ENCODE measurements around the gene FAM3C. TPM values are rescaled to one million over a fixed set of nuclear protein-coding genes. Genes with fewer than 3 reads are reported as not detected.
"Not testable (repeated sequence)": the region's sequence is repeated elsewhere in the genome, so short reads cannot be mapped to it uniquely, and the experiment has no call there.

Gene FAM3C
- total and polyA plus RNA-seq, 2 of the 4 experiments (the other 2 are of a cell fraction), result 11.5 to 45.8 TPM

DNA sequence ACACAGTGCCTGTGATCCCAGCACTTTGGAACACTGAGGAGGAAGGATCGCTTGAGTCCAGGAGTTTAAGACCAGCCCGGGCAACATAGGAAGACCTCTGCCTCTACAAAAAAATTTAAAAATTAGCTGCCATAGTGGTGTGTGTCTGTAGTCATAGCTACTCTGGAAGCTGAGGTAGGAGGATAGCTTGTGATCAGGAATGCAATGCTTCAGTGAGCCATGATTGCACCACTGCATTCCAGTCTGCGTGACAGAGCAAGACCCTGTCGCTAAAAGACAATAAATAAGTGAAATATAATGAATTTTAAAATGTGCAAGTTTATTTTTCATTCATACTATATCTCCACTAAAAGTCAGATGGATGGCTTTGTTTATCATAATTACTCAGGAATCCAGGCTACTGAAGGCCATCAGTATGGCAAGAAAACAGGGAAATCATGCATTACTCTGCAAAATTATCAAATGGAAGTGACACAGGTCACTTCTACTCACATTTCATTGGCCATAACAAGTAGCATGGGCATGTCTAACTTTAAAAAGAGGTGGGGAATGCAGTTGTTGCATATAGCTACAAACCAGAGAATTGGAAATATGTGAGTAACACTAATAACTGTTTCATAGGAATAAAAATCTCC, 32.9 kb upstream of the FAM3C start:
- Histone ChIP-seq H3K27ac (ENCODE audit: insufficient read depth, low read length) (no peak overlapping the region), H3K9me1 (ENCODE audit: insufficient read depth, low read length) (no peaks in the 10 kb centered on the region), H2AK5ac (ENCODE audit: low read depth, low read length) (no peak overlapping the region), H3K9ac (ENCODE audit: low read depth, low read length) (no peak overlapping the region), H3K18ac (ENCODE audit: low read depth, low read length) (no peak overlapping the region), H3K36me3 (ENCODE audit: control insufficient read depth, insufficient read depth, low read length) (no peaks in the 10 kb centered on the region), H4K91ac (ENCODE audit: insufficient read depth, low read depth, low read length) (no peak overlapping the region), H2AFZ (replicated peaks; ENCODE audit: low read length, poor library complexity) (no peak overlapping the region), H3K56ac (ENCODE audit: extremely low read depth, insufficient read depth, low read length) (no peak overlapping the region), H3K9me3 (ENCODE audit: control insufficient read depth, insufficient read depth, low read length) (no peaks in the 10 kb centered on the region), H4K5ac (ENCODE audit: low read depth, low read length) (no peak overlapping the region), H2BK5ac (ENCODE audit: low read depth, low read length, poor library complexity, severe bottlenecking) (no peak overlapping the region), H3K4me3 (ENCODE audit: insufficient read depth, low read depth, low read length) (no peak overlapping the region), H2BK120ac (ENCODE audit: low read depth, low read length) (no peak overlapping the region), H3K27me3 (ENCODE audit: control insufficient read depth, insufficient read depth, low read length) (peaks cover 2% of the 10 kb centered on the region), H3K4ac (ENCODE audit: low read depth, low read length) (no peak overlapping the region), H3K14ac (replicated peaks; ENCODE audit: low read depth, low read length) (no peak overlapping the region), H2BK15ac (ENCODE audit: low read depth, low read length) (no peak overlapping the region), H4K8ac (ENCODE audit: low read depth in 2 of 2, low read length in 2 of 2) (no peak overlapping the region), H3K4me2 (ENCODE audit: low read depth, low read length) (no peak overlapping the region), H3K23ac (ENCODE audit: low read depth, low read length) (no peak overlapping the region), H3K79me1 (ENCODE audit: low read depth in 1 of 2, low read length in 2 of 2) (no peaks in the 10 kb centered on the region), H4K20me1 (ENCODE audit: insufficient read depth, low read length) (no peaks in the 10 kb centered on the region), H2AK9ac (replicated peaks; ENCODE audit: low read depth, low read length, poor library complexity) (no peak overlapping the region), H2BK20ac (ENCODE audit: low read depth, low read length) (no peak overlapping the region), H3K4me1 (ENCODE audit: control insufficient read depth, insufficient read depth, low read length) (peaks cover 2% of the 10 kb centered on the region; the same call in 1 of the 2 replicates)
- POLR2A ChIA-PET (ENCODE audit: unreplicated experiment), result no interaction called here
- in situ Hi-C loops (cut with MboI; ENCODE audit: low sequenced_read_pairs), result no loop called here
- CTCF ChIA-PET, result interaction anchor here (1.3 kb wide), 1 partner anchor 33 kb away, joined by 4 read pairs; the partner anchor contains the start of gene FAM3C
- no CpG with 5 or more reads among the region's 4 CpGs for WGBS, 2 experiments (ENCODE audit: extremely low coverage in 2 of 2, insufficient read length in 1 of 2)
- TF ChIP-seq MAZ (IDR thresholded peaks at IDR 0.05; ENCODE audit: borderline replicate concordance, low read depth, low read length) (no peak), CEBPB (IDR thresholded peaks at IDR 0.05; ENCODE audit: low read depth, low read length) (peak; percentile 76)
- DNase-seq (peak; percentile 10), ATAC-seq (ENCODE audit: low read depth) (peak; percentile 89)
- intact Hi-C loops (cut with micrococcal nuclease), result loop anchor here (5.0 kb wide), 1 partner anchor 118 kb away; no protein-coding TSS in a partner anchor
- no TSS peak for BruUV-seq (replicated peaks)
- dilution Hi-C loops (cut with HindIII; ENCODE audit: low sequenced_read_pairs, unreplicated experiment), result no loop called here

GRCh38 chr7:121421743-121422142, 25.6 kb upstream of the FAM3C start:
- H4K5ac ChIP-seq (ENCODE audit: low read depth, low read length); H3K27me3 ChIP-seq (ENCODE audit: control insufficient read depth, insufficient read depth, low read length); H2AK9ac ChIP-seq (replicated peaks; ENCODE audit: low read depth, low read length, poor library complexity); H3K4me1 ChIP-seq (ENCODE audit: control insufficient read depth, insufficient read depth, low read length); DNase-seq; CTCF ChIA-PET; H3K56ac ChIP-seq (ENCODE audit: extremely low read depth, insufficient read depth, low read length); H3K9me3 ChIP-seq (ENCODE audit: control insufficient read depth, insufficient read depth, low read length); H2BK5ac ChIP-seq (ENCODE audit: low read depth, low read length, poor library complexity, severe bottlenecking); H3K18ac ChIP-seq (ENCODE audit: low read depth, low read length); H2AFZ ChIP-seq (replicated peaks; ENCODE audit: low read length, poor library complexity); H2BK20ac ChIP-seq (ENCODE audit: low read depth, low read length); ATAC-seq (ENCODE audit: low read depth); H3K36me3 ChIP-seq (ENCODE audit: control insufficient read depth, insufficient read depth, low read length); H3K27ac ChIP-seq (ENCODE audit: insufficient read depth, low read length); in situ Hi-C loops (cut with MboI; ENCODE audit: low sequenced_read_pairs); H4K91ac ChIP-seq (ENCODE audit: insufficient read depth, low read depth, low read length); H2BK15ac ChIP-seq (ENCODE audit: low read depth, low read length); H3K79me1 ChIP-seq (ENCODE audit: low read depth in 1 of 2, low read length in 2 of 2); H3K23ac ChIP-seq (ENCODE audit: low read depth, low read length); H4K8ac ChIP-seq (ENCODE audit: low read depth in 2 of 2, low read length in 2 of 2); BruUV-seq (replicated peaks); intact Hi-C loops (cut with micrococcal nuclease); H2BK120ac ChIP-seq (ENCODE audit: low read depth, low read length); H4K20me1 ChIP-seq (ENCODE audit: insufficient read depth, low read length); H3K4me3 ChIP-seq (ENCODE audit: insufficient read depth, low read depth, low read length); H3K14ac ChIP-seq (replicated peaks; ENCODE audit: low read depth, low read length); H3K9me1 ChIP-seq (ENCODE audit: insufficient read depth, low read length); H3K4me2 ChIP-seq (ENCODE audit: low read depth, low read length); H2AK5ac ChIP-seq (ENCODE audit: low read depth, low read length); H3K9ac ChIP-seq (ENCODE audit: low read depth, low read length); POLR2A ChIA-PET (ENCODE audit: unreplicated experiment); dilution Hi-C loops (cut with HindIII; ENCODE audit: low sequenced_read_pairs, unreplicated experiment); H3K4ac ChIP-seq (ENCODE audit: low read depth, low read length): not testable (repeated sequence)
- 85% methylated on average over 12 of the region's 17 CpGs; no CpG with 5 or more reads in 1 of the 2 experiments for WGBS, 2 experiments (ENCODE audit: extremely low coverage in 2 of 2, insufficient read length in 1 of 2)

Measured in IMR-90 (cell line).